Sigmoid colon (tissue), 7 donors: ENCODE results near the gene ARNT2. TPM values are rescaled to one million over a fixed set of nuclear protein-coding genes. Genes with fewer than 3 reads are reported as not detected.
A peak's percentile ranks its signal among the peaks of the same experiment; 100 is the strongest.

Source experiments
- DNase-seq: peaks from one replicate; pipeline ENCODE4 v3.0.0-alpha.2; 2019
- H3K27ac ChIP-seq, 4 donors: fragments of 200-600 bp; sonication (generic); one replicate each; pipeline ENCODE4 v1.5.1; 2016 to 2019; ENCODE audit warnings: mild to moderate bottlenecking in 1 of 4
- H3K27me3 ChIP-seq, 3 donors: fragments of 200-600 bp; sonication (generic); one replicate each; pipeline ENCODE4 v1.5.1; 2019; ENCODE audit warnings: mild to moderate bottlenecking in 1 of 3
- H3K36me3 ChIP-seq, 4 donors: fragments of 200-600 bp; sonication (generic); one replicate each; pipeline ENCODE4 v1.5.1; 2016 to 2019
- H3K4me1 ChIP-seq, 4 donors: fragments of 200-600 bp; sonication (generic); one replicate each; pipeline ENCODE4 v1.5.1; 2017 to 2019
- H3K4me3 ChIP-seq, 4 donors: fragments of 200-600 bp; sonication (generic); one replicate each; pipeline ENCODE4 v1.5.1; 2017 to 2019; ENCODE audit warnings: mild to moderate bottlenecking in 2 of 4, moderate library complexity in 1 of 4
- H3K9me3 ChIP-seq, 4 donors: fragments of 200-600 bp in 3 of 4; sonication (generic) in 3 of 4; one replicate each; pipeline versions ENCODE4 v1.5.1 to v1.6.1; 2013 to 2019
- EP300 ChIP-seq, 4 donors: sonication (generic); formaldehyde crosslinking; IDR thresholded peaks; one replicate each; pipeline ENCODE4 v1.6.1; 2017; ENCODE audit warnings: antibody characterized with exemption in 4 of 4
- POLR2A ChIP-seq, 2 donors: fragments of 450-650 bp; IDR thresholded peaks; one replicate each; pipeline ENCODE4 v1.6.1; 2016; ENCODE audit warnings: antibody characterized with exemption in 2 of 2, mild to moderate bottlenecking in 2 of 2, moderate library complexity in 2 of 2
- POLR2AphosphoS5 ChIP-seq, 4 donors: sonication (generic); formaldehyde crosslinking; IDR thresholded peaks; one replicate each; pipeline ENCODE4 v1.6.1; 2017; ENCODE audit warnings: antibody characterized with exemption in 4 of 4
- WGBS, 2 donors: extraction: QIAGEN DNeasy Blood & Tissue Kit; methylation state at CpG; one replicate each; pipeline ENCODE4 v1.1.7; 2013; 5-methylcytosine and 5-hydroxymethylcytosine counted together
- intact Hi-C: fragments of 100-400 bp; cut with DNase I; formaldehyde crosslinking; loops from one replicate; pipeline ENCODE4 v1.15.1; 2023
- polyA plus RNA-seq, 3 donors: library from polyadenylated mRNA; stranded (reverse); fragments of 200-250 nt; gene quantifications; one replicate each; pipeline ENCODE4 v1.2.3, GENCODE V29; 2013
- total RNA-seq, 4 donors: library from RNA; depleted of rRNA; stranded (reverse); fragments of >200 nt; gene quantifications; one replicate each; pipeline ENCODE4 v1.1.0, GENCODE V29; 2016
- TF ChIP-seq, protein P1 (sequence below), 4 experiments: fragments of 450-650 bp in 3 of 4; fragments of 200-600 bp in 1 of 4; IDR thresholded peaks; one replicate each; pipeline ENCODE4 v1.5.1; 2016 to 2019; ENCODE audit warnings: antibody characterized with exemption in 4 of 4, mild to moderate bottlenecking in 3 of 4, moderate library complexity in 2 of 4
- donor health status: healthy with polysubstance abuse.
- donor health status: Bipolar disorder and iron deficiency.
- donor health status: healthy.

ARNT2 gene
- total and polyA plus RNA-seq, 7 donors, result 1.2 to 16.1 (median 4.3) TPM

GRCh38 chr15:80452166-80452565, 48.0 kb downstream of the ARNT2 start:
- DNase-seq, result no peak
- 88 to 89% methylated on average over 4 of the region's 4 CpGs for whole genome bisulfite sequencing, 2 donors
- H3K36me3 ChIP-seq, result peaks cover 0 to 7% (median 0%) of the 10 kb centered on the region in 4 donors
- H3K4me1 ChIP-seq, result peaks cover 0 to 33% (median 9%) of the 10 kb centered on the region in 4 donors
- H3K9me3 ChIP-seq, result no peaks in the 10 kb centered on the region
- H3K4me3 ChIP-seq, result no peak overlapping the region
- TF ChIP-seq POLR2AphosphoS5 (IDR thresholded peaks at IDR 0.05), result no peak
- no peak for TF ChIP-seq POLR2A (IDR thresholded peaks at IDR 0.05)
- TF ChIP-seq EP300 (IDR thresholded peaks at IDR 0.05), result no peak
- TF ChIP-seq, protein P1, sequence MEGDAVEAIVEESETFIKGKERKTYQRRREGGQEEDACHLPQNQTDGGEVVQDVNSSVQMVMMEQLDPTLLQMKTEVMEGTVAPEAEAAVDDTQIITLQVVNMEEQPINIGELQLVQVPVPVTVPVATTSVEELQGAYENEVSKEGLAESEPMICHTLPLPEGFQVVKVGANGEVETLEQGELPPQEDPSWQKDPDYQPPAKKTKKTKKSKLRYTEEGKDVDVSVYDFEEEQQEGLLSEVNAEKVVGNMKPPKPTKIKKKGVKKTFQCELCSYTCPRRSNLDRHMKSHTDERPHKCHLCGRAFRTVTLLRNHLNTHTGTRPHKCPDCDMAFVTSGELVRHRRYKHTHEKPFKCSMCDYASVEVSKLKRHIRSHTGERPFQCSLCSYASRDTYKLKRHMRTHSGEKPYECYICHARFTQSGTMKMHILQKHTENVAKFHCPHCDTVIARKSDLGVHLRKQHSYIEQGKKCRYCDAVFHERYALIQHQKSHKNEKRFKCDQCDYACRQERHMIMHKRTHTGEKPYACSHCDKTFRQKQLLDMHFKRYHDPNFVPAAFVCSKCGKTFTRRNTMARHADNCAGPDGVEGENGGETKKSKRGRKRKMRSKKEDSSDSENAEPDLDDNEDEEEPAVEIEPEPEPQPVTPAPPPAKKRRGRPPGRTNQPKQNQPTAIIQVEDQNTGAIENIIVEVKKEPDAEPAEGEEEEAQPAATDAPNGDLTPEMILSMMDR (IDR thresholded peaks at IDR 0.05), result no peak
- intact Hi-C loops, result no loop called here
- H3K27me3 ChIP-seq, result no peaks in the 10 kb centered on the region
- H3K27ac ChIP-seq, result no peak overlapping the region

- no peak for DNase-seq
- H3K9me3 ChIP-seq, result no peaks in the 10 kb centered on the region
- no peak for TF ChIP-seq POLR2A (IDR thresholded peaks at IDR 0.05)
- TF ChIP-seq EP300 (IDR thresholded peaks at IDR 0.05), result no peak
- peaks cover 0 to 21% (median 9%) of the 10 kb centered on the region in 4 donors for H3K4me1 ChIP-seq
- intact Hi-C loops, result loop anchor here (2.0 to 5.0 kb wide), 3 partner anchors 112 to 322 kb away; no protein-coding TSS in a partner anchor
- no peak overlapping the region for H3K27ac ChIP-seq
- H3K27me3 ChIP-seq, result no peaks in the 10 kb centered on the region
- WGBS, 2 donors, result 68 to 81% methylated on average over 6 of the region's 6 CpGs
- peaks cover 0 to 7% (median 0%) of the 10 kb centered on the region in 4 donors for H3K36me3 ChIP-seq
- no peak overlapping the region for H3K4me3 ChIP-seq
These were observed 51.0 kb downstream of the ARNT2 start for GRCh38 chr15:80455051-80455648.

DNA sequence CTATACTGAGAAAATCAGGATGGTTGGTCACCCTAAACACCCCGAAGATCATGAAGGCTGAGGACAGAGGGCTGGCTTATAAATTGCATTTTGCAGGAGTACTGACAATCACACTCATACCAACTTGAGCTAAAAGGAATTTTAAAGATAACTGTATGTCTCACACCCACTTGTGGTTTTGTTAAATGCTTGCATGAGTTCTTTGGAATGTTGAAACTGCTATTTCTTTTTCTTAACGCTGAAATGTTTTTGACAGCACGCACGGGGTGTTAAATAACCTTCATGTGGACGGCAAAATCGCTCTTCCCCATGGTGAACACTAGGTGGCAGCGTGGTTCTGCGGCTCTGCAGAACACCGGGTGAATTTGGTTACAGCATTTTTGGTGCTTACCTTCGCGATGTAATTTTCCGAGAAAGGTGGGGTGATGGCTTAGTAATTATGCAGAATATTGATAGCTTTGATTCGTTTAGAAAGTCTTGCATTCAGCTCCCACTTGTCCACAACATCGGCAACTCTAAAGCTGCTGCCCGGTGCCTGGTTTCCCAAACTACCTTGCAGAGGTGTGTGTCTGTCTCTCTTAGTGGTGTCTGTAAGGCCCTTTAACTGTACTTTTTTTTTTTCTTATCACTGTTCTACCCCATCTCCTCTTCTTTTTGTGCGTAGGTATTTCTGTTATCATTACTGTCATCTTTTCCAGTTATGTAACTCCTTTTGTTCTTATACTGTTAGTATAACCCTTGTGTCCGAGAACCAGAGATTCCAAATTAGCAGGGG, 51.7 kb downstream of the ARNT2 start:
- Histone ChIP-seq H3K9me3 (no peaks in the 10 kb centered on the region), H3K4me3 (no peak overlapping the region), H3K27ac (no peak overlapping the region), H3K27me3 (no peaks in the 10 kb centered on the region), H3K36me3 (peaks cover 0 to 7% (median 0%) of the 10 kb centered on the region in 4 donors), H3K4me1 (peaks cover 0 to 18% (median 9%) of the 10 kb centered on the region in 4 donors)
- peak; percentile 74 for DNase-seq
- 23% methylated on average over 17 of the region's 17 CpGs for WGBS, 2 donors
- TF ChIP-seq EP300 (IDR thresholded peaks at IDR 0.05) (no peak), POLR2AphosphoS5 (IDR thresholded peaks at IDR 0.05) (no peak), POLR2A (IDR thresholded peaks at IDR 0.05) (no peak)
- TF ChIP-seq, protein P1 (IDR thresholded peaks at IDR 0.05), result peak; percentile 68 to 89 (median 88)
- intact Hi-C loops, result loop anchor here (2.0 to 5.0 kb wide), 4 partner anchors 111 to 515 kb away; no protein-coding TSS in a partner anchor

GRCh38 chr15:80456517-80457492, 52.6 kb downstream of the ARNT2 start:
- WGBS, 2 donors, result 51 to 55% methylated on average over 4 of the region's 4 CpGs
- Histone ChIP-seq H3K27me3 (no peaks in the 10 kb centered on the region), H3K9me3 (no peaks in the 10 kb centered on the region), H3K4me3 (no peak overlapping the region), H3K4me1 (peaks cover 0 to 18% (median 9%) of the 10 kb centered on the region in 4 donors), H3K27ac (no peak overlapping the region), H3K36me3 (peaks cover 0 to 7% (median 0%) of the 10 kb centered on the region in 4 donors)
- TF ChIP-seq EP300 (IDR thresholded peaks at IDR 0.05), result no peak
- TF ChIP-seq, protein P1 (IDR thresholded peaks at IDR 0.05), result no peak
- TF ChIP-seq POLR2A (IDR thresholded peaks at IDR 0.05), result no peak
- no peak for TF ChIP-seq POLR2AphosphoS5 (IDR thresholded peaks at IDR 0.05)
- intact Hi-C loops, result loop anchor here (2.0 to 5.0 kb wide), 2 partner anchors 235 to 514 kb away; no protein-coding TSS in a partner anchor
- no peak for DNase-seq
